Muscle layer of colon (tissue), 2 donors: ENCODE measurements around the gene AAR2.
A peak's percentile ranks its signal among the peaks of the same experiment; 100 is the strongest.

ENCODE experiments used
- H3K27ac ChIP-seq: one replicate; pipeline ENCODE4 v1.7.0; 2013; ENCODE audit warnings: low read depth, mild to moderate bottlenecking, low read length, moderate library complexity
- H3K27me3 ChIP-seq, 2 donors: one replicate each; pipeline ENCODE4 v1.7.0; 2013; ENCODE audit warnings: low read length in 2 of 2, mild to moderate bottlenecking in 2 of 2; ENCODE audit not compliant: insufficient read depth in 2 of 2, control insufficient read depth in 1 of 2
- H3K36me3 ChIP-seq: one replicate; pipeline ENCODE4 v1.7.0; 2013; ENCODE audit warnings: mild to moderate bottlenecking, low read length; ENCODE audit not compliant: insufficient read depth
- H3K4me1 ChIP-seq: one replicate; pipeline ENCODE4 v1.7.0; 2013; ENCODE audit warnings: mild to moderate bottlenecking, low read length; ENCODE audit not compliant: insufficient read depth
- H3K4me3 ChIP-seq, 2 donors: one replicate each; pipeline ENCODE4 v1.7.0; 2013; ENCODE audit warnings: low read length in 2 of 2, low read depth in 1 of 2, mild to moderate bottlenecking in 1 of 2, moderate library complexity in 1 of 2
- H3K9ac ChIP-seq: one replicate; pipeline ENCODE4 v1.7.0; 2013; ENCODE audit warnings: low read length
- H3K9me3 ChIP-seq: one replicate; pipeline ENCODE4 v1.7.0; 2013; ENCODE audit warnings: mild to moderate bottlenecking, low read length
- donor health status: abdominal sarcoma.
- donor health status: Adenocarcinoma of cecum.

The AAR2 gene

DNA sequence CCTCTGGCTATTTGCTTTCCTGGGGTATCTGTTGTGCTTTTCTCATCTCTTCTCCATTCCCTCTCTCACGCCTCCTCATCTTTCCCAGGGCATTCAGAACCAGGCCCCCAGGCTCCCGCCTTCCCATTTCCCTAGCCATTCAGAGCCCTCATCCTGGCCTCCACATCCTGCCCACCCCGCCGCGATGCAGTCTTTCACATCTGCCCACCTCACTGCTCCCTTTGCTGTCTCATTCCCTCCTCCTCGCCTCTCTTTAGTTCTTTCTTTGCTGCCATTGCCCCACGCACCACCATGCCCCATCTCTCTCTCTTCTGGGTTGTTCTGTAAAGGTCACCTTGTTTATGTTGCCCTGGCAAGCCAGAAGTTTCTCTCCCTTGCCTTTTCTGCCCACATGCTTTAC lies 10.6 kb upstream of the AAR2 start:
- no peaks in the 10 kb centered on the region for H3K27me3 ChIP-seq
- peaks cover 22% of the 10 kb centered on the region for H3K36me3 ChIP-seq
- no peak overlapping the region for H3K4me3 ChIP-seq
- no peaks in the 10 kb centered on the region for H3K4me1 ChIP-seq
- no peak overlapping the region for H3K9ac ChIP-seq
- no peaks in the 10 kb centered on the region for H3K9me3 ChIP-seq
- H3K27ac ChIP-seq, result no peak overlapping the region

DNA sequence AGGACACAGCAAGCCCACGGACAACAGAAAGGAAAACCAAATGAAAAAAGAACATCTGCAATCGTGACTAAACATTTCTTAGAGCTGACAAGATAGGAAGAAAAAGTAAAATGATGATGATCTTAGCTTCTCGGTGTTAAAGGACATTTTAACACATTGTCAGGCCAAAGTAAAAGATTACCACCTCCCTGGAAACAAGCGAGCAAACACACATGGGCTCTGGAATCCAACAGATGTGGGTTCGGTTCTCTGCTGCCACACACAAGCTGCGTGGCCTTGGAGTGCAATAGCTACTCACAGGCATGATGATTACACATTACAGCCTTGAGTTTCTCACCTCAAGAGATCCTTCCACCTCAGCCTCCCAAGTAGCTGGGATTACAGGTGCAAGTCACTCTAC lies 7.5 kb upstream of the AAR2 start:
- Histone ChIP-seq H3K27ac (no peak overlapping the region), H3K4me3 (no peak overlapping the region), H3K9me3 (no peaks in the 10 kb centered on the region), H3K36me3 (peaks cover 6% of the 10 kb centered on the region), H3K4me1 (no peaks in the 10 kb centered on the region), H3K9ac (no peak overlapping the region), H3K27me3 (no peaks in the 10 kb centered on the region)

DNA sequence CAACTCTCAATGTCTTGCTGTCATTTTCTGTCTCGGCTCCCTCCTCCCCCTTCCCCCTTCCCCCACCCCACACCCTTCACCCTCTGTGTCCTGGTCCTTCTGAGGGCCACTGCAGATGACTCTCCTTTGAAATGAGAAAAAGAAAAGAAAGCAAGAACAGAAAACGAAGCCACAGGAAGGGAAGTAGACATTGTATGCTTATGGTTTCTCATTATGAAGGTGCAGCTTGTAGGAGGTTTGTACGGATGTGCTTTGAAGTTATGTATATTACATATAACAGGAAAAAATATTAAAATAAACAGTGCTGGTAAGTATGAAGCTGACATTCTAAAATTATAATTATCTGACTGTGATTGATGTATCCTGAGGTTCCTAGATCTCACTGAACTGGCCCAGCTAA lies 6.3 kb upstream of the AAR2 start:
- H3K9me3 ChIP-seq, result no peaks in the 10 kb centered on the region
- H3K4me3 ChIP-seq, result no peak overlapping the region
- H3K9ac ChIP-seq, result no peak overlapping the region
- H3K36me3 ChIP-seq, result peaks cover 6% of the 10 kb centered on the region
- H3K27me3 ChIP-seq, result no peaks in the 10 kb centered on the region
- no peaks in the 10 kb centered on the region for H3K4me1 ChIP-seq
- no peak overlapping the region for H3K27ac ChIP-seq

DNA sequence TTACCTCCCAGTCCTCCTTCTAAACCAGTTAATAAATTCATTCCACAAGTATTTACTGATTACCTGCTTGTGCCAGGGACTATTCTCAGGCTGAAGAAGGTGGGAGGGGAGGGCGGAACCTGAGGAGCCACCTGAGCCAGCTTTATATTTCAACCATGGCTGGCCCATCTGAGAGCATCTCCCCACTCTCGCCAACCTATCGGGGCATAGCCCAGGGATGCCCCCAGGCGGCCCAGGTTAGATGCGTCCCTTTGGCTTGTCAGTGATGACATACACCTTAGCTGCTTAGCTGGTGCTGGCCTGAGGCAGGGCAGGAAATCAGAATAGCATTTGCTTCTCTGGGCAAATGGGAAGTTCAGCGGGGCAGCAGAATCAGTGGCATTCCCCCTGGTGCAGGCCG lies 4.9 kb upstream of the AAR2 start:
- Histone ChIP-seq H3K9me3 (no peaks in the 10 kb centered on the region), H3K27ac (no peak overlapping the region), H3K4me3 (no peak overlapping the region), H3K27me3 (no peaks in the 10 kb centered on the region), H3K36me3 (no peaks in the 10 kb centered on the region), H3K9ac (no peak overlapping the region), H3K4me1 (peaks cover 7% of the 10 kb centered on the region)

DNA sequence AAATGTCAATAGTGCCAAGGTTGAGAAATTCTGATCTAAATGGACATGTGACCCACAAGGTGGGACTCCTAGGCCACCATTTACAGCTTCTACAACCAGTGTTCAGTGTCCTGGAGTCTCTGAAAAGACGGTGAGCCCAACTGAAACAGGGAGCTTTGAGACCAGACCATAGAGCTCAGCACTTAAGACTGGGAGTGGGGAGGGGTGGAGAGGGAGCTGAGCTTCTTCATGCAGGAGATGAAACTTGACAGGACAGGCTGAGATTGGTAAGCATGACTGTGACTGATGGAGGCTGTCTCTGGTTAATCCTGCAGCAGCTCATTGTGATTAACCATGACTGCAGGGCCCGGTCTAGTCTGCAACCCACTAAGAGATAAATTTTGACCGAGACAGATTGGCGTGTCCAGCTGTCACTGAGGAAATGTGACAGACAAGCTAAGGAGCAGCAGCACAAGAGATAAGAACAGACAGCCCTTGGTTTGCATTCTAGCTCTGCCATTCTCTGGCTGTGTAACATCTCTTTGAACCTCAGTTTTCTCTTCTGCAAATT lies 1.4 kb upstream of the AAR2 start:
- Histone ChIP-seq H3K27ac (no peak overlapping the region), H3K36me3 (peaks cover under 1% of the 10 kb centered on the region), H3K4me1 (peaks cover 20% of the 10 kb centered on the region), H3K9me3 (no peaks in the 10 kb centered on the region), H3K4me3 (no peak overlapping the region), H3K9ac (no peak overlapping the region), H3K27me3 (no peaks in the 10 kb centered on the region)

DNA sequence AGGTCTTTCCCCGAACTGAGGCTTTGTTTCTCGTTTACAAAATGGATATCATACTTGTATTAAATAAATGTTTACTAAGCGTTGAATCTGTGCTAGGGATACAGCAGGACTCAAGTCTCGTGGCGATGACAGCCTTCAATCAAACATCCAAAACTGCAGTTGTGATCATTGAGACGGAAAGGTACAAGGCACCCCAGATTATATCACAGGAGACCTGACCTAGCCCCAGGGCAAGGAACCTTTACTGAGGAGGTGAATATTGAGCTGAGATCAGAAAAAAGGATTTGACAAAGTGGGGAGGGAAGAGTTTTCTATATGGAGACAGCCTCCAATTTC lies 476 bp downstream of the AAR2 start:
- Histone ChIP-seq H3K27ac (peak overlapping the region; percentile 84), H3K36me3 (peaks cover 11% of the 10 kb centered on the region), H3K27me3 (no peaks in the 10 kb centered on the region), H3K9ac (peak overlapping the region; percentile 72), H3K4me1 (peaks cover 20% of the 10 kb centered on the region), H3K9me3 (no peaks in the 10 kb centered on the region), H3K4me3 (peak overlapping the region; percentile 85 to 99)

DNA sequence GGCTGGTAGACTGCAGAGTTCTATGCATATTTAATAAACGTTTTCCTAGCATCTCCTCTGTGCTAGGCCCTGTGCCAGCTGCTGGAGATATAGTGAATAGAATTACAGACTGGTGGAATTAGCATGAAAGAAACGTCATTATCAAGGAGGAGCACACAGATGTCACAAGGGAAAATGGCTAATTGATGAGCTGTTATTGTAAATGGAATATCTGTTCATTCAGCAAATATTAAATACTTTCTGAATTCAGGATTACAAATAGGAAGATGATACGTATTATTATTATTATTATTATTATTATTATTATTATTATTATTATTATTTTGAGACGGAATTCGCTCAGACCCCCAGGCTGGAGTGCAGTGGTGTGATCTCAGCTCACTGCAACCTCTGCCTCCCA lies 1.2 kb downstream of the AAR2 start:
- Histone ChIP-seq H3K27ac (no peak overlapping the region), H3K9me3 (no peaks in the 10 kb centered on the region), H3K27me3 (no peaks in the 10 kb centered on the region), H3K36me3 (peaks cover 11% of the 10 kb centered on the region), H3K9ac (peak overlapping the region; percentile 72), H3K4me3 (peak overlapping the region; percentile 85 to 99), H3K4me1 (peaks cover 20% of the 10 kb centered on the region)

DNA sequence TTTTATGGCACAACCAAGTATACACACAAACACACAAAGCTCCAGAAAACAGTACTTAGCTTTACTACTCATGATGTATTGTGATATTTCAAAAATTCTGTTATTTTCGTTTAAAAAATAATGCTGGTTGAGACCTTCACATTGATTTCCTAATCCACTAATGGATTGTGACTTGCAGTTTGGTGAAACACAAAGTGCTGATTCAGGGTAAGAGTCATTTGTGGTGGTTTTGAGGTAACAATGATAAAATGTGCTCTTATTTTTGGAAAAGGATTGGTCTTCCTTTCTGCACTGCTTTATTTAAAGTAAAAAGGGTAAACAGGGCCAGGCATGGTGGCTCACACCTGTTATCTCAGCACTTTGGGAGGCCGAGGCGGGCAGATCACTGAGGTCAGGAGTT lies 1.9 kb downstream of the AAR2 start:
- Histone ChIP-seq H3K4me1 (peaks cover 20% of the 10 kb centered on the region), H3K36me3 (peaks cover 12% of the 10 kb centered on the region), H3K9ac (no peak overlapping the region), H3K27ac (no peak overlapping the region), H3K4me3 (no peak overlapping the region), H3K27me3 (no peaks in the 10 kb centered on the region), H3K9me3 (no peaks in the 10 kb centered on the region)

DNA sequence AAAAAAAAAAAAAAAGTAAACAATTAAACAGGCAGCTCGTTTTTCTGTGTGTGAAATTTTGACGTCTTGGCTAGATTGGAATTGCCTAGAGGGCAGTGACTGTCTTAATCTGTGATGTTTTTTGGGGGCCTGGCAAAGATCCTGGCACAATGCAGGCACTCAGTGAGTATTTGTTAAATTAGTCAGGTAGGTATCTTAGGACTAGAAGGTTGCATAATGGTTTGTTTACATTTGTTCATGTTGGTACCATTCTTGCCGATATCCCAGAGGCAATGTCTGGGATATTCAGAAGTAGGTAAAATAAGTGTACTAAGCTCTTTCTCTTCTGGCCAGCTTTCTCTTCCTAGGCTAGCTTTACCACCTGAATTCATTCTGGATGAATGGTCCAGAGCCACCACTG lies 2.5 kb downstream of the AAR2 start:
- H3K36me3 ChIP-seq, result peaks cover 18% of the 10 kb centered on the region
- no peak overlapping the region for H3K9ac ChIP-seq
- no peak overlapping the region for H3K27ac ChIP-seq
- H3K9me3 ChIP-seq, result no peaks in the 10 kb centered on the region
- no peak overlapping the region for H3K4me3 ChIP-seq
- peaks cover 20% of the 10 kb centered on the region for H3K4me1 ChIP-seq
- H3K27me3 ChIP-seq, result no peaks in the 10 kb centered on the region

DNA sequence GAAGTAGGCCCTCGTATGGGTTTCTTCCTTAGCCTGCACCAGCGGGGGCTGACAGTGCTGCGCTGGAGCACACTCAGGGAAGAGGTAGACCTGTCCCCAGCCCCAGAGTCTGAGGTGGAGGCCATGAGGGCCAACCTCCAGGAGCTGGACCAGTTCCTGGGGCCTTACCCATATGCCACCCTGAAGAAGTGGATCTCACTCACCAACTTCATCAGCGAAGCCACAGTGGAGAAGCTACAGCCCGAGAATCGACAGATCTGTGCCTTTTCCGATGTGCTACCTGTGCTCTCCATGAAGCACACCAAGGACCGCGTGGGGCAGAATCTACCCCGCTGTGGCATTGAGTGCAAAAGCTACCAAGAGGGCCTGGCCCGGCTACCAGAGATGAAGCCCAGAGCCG lies 3.8 kb downstream of the AAR2 start:
- no peaks in the 10 kb centered on the region for H3K9me3 ChIP-seq
- no peak overlapping the region for H3K27ac ChIP-seq
- H3K4me1 ChIP-seq, result peaks cover 20% of the 10 kb centered on the region
- H3K36me3 ChIP-seq, result peaks cover 31% of the 10 kb centered on the region
- H3K27me3 ChIP-seq, result no peaks in the 10 kb centered on the region
- H3K4me3 ChIP-seq, result no peak overlapping the region
- no peak overlapping the region for H3K9ac ChIP-seq

DNA sequence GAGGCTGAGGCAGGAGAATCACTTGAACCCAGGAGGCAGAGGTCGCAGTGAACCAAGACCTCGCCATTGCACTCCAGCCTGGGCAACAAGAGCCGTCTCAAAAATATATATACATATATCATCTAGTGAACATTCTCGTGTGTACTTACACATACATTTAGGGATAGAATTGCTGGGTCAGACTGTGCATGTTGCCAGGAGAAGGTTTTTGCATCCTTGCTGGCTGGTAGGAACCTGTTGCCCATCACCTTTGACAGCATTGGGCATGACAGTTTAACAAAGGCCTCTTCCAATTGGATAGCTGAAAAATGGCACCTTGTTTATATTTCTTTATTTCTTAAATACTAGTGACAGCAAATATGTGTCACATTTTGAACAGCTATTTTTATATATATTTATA lies 5.4 kb downstream of the AAR2 start:
- Histone ChIP-seq H3K27ac (no peak overlapping the region), H3K4me3 (no peak overlapping the region), H3K4me1 (peaks cover 13% of the 10 kb centered on the region), H3K9me3 (no peaks in the 10 kb centered on the region), H3K9ac (no peak overlapping the region), H3K36me3 (peaks cover 47% of the 10 kb centered on the region), H3K27me3 (no peaks in the 10 kb centered on the region)

DNA sequence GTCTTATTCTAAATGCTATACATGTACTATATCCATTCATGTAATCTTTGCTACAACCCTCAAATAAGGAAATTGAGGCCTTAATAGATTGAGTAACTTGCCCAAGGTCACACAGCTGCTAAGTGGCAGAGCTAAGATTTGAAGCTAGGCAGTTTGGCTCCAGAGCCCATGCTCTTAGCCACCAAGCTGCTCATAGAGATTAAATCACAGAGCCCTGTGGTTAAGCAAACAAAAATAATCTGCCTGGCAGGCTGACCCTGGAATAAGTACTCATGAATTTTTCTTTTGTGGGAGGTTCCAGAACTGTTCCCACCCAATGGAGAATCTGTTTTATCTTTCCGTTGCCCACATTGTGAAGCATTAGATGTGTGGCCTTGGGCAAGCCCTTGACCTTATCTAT lies 7.4 kb downstream of the AAR2 start:
- no peak overlapping the region for H3K27ac ChIP-seq
- H3K4me3 ChIP-seq, result no peak overlapping the region
- H3K9ac ChIP-seq, result no peak overlapping the region
- peaks cover 61% of the 10 kb centered on the region for H3K36me3 ChIP-seq
- no peaks in the 10 kb centered on the region for H3K4me1 ChIP-seq
- no peaks in the 10 kb centered on the region for H3K9me3 ChIP-seq
- H3K27me3 ChIP-seq, result no peaks in the 10 kb centered on the region
